Measurements from ENCODE around the gene NPB. TPM values are rescaled to one million over a fixed set of nuclear protein-coding genes. Genes with fewer than 3 reads are reported as not detected.

NPB gene
- total RNA-seq, 2 experiments from 2014 or later: 0.20 TPM; not detected in 1

DNA sequence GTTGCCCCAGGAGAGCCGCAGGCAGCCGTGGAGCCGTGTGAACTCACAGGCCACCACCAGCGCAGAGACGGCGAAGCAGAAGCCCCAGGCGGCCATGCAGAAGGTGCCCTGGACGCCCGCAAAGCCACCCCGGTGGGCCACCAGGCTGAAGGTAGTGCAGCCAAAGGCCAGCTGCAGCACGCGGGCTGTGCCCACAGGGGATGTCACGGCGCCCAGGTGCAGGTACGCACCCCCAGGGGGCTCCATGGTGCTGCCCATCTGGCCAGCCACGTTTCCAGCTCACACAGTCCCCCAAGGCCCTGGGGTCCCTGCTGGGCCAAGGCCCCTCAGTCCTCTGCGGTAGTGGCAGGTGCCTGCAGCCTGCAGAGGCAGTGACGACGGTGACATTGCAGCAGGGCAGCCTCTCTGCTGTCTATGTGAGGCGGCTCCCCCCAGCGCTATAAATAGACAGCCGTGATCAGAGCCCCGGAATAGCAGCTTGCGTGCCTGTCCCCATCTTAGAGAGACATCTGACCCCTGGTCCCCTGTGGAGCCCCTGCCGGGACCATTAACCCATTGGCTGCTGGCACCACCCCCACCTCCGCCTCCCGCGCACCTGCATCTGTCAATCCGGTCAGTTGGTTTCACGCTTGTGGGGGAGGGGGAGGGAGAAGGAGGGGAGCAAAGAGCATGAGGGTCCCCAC is 39.6 kb downstream of the NPB start:
- TF ChIP-seq, protein P1, sequence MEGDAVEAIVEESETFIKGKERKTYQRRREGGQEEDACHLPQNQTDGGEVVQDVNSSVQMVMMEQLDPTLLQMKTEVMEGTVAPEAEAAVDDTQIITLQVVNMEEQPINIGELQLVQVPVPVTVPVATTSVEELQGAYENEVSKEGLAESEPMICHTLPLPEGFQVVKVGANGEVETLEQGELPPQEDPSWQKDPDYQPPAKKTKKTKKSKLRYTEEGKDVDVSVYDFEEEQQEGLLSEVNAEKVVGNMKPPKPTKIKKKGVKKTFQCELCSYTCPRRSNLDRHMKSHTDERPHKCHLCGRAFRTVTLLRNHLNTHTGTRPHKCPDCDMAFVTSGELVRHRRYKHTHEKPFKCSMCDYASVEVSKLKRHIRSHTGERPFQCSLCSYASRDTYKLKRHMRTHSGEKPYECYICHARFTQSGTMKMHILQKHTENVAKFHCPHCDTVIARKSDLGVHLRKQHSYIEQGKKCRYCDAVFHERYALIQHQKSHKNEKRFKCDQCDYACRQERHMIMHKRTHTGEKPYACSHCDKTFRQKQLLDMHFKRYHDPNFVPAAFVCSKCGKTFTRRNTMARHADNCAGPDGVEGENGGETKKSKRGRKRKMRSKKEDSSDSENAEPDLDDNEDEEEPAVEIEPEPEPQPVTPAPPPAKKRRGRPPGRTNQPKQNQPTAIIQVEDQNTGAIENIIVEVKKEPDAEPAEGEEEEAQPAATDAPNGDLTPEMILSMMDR (IDR thresholded peaks at IDR 0.05): no peak
- H3K9me3 ChIP-seq (ENCODE audit: control insufficient read depth in 1 of 2, insufficient read depth in 1 of 2, low read length in 2 of 2): peaks cover 0 to 11% of the 10 kb centered on the region in 2 experiments
- H3K27ac ChIP-seq (ENCODE audit: low read depth in 1 of 2, low read length in 2 of 2): no peak overlapping the region
- H3K4me1 Mint-ChIP-seq (ENCODE audit: low read depth): no peaks in the 10 kb centered on the region
- intact Hi-C loops (cut with DNase I, micrococcal nuclease): no loop called here
- H3K27me3 Mint-ChIP-seq: peaks cover 6% of the 10 kb centered on the region
- ChIA-PET POLR2A (no interaction called here), CTCF (interaction anchor here (1.9 kb wide), 1 partner anchor 18 kb away, joined by 4 read pairs; no protein-coding TSS in a partner anchor)
- H3K9me3 Mint-ChIP-seq: no peaks in the 10 kb centered on the region
- peaks cover 12% of the 10 kb centered on the region for H3K4me1 ChIP-seq (ENCODE audit: insufficient read depth, low read length)
- no peak overlapping the region for H3K4me3 Mint-ChIP-seq
- no peaks in the 10 kb centered on the region for H3K36me3 Mint-ChIP-seq (ENCODE audit: low read depth)
- no peak overlapping the region for H3K4me3 ChIP-seq (ENCODE audit: low read length)
- ATAC-seq (ENCODE audit: poor library complexity): no peak
- no peaks in the 10 kb centered on the region for H3K36me3 ChIP-seq (ENCODE audit: insufficient read depth, low read length)
- DNase-seq: no peak
- H3K27me3 ChIP-seq (ENCODE audit: control insufficient read depth in 1 of 2, insufficient read depth in 2 of 2, low read length in 2 of 2): peaks cover 0 to 9% of the 10 kb centered on the region in 2 experiments
- H3K27ac Mint-ChIP-seq: no peak overlapping the region

- Mint-ChIP-seq H3K27me3 (peaks cover 6% of the 10 kb centered on the region), H3K36me3 (ENCODE audit: low read depth) (no peaks in the 10 kb centered on the region), H3K27ac (no peak overlapping the region), H3K4me3 (no peak overlapping the region), H3K4me1 (ENCODE audit: low read depth) (no peaks in the 10 kb centered on the region), H3K9me3 (no peaks in the 10 kb centered on the region)
- TF ChIP-seq, protein P1 (IDR thresholded peaks at IDR 0.05): no peak
- no peak overlapping the region for H3K27ac ChIP-seq (ENCODE audit: low read depth in 1 of 2, low read length in 2 of 2)
- peaks cover 0 to 9% of the 10 kb centered on the region in 2 experiments for H3K27me3 ChIP-seq (ENCODE audit: control insufficient read depth in 1 of 2, insufficient read depth in 2 of 2, low read length in 2 of 2)
- H3K4me3 ChIP-seq (ENCODE audit: low read length): no peak overlapping the region
- ATAC-seq (ENCODE audit: poor library complexity) (no peak), DNase-seq (no peak)
- peaks cover 8% of the 10 kb centered on the region for H3K4me1 ChIP-seq (ENCODE audit: insufficient read depth, low read length)
- CTCF ChIA-PET: no interaction called here
- no peaks in the 10 kb centered on the region for H3K36me3 ChIP-seq (ENCODE audit: insufficient read depth, low read length)
- POLR2A ChIA-PET: no interaction called here
- H3K9me3 ChIP-seq (ENCODE audit: control insufficient read depth in 1 of 2, insufficient read depth in 1 of 2, low read length in 2 of 2): peaks cover 0 to 11% of the 10 kb centered on the region in 2 experiments
- intact Hi-C loops (cut with DNase I, micrococcal nuclease): no loop called here
These were observed 40.1 kb downstream of the NPB start for GRCh38 chr17:81942167-81942553.

GRCh38 chr17:81944858-81945257 is 42.8 kb downstream of the NPB start:
- H3K4me3 Mint-ChIP-seq: no peak overlapping the region
- H3K9me3 Mint-ChIP-seq: no peaks in the 10 kb centered on the region
- no peaks in the 10 kb centered on the region for H3K4me1 ChIP-seq (ENCODE audit: insufficient read depth, low read length)
- H3K27me3 ChIP-seq (ENCODE audit: control insufficient read depth in 1 of 2, insufficient read depth in 2 of 2, low read length in 2 of 2): peaks cover 0 to 7% of the 10 kb centered on the region in 2 experiments
- no peaks in the 10 kb centered on the region for H3K4me1 Mint-ChIP-seq (ENCODE audit: low read depth)
- H3K27ac ChIP-seq (ENCODE audit: low read depth in 1 of 2, low read length in 2 of 2): no peak overlapping the region
- H3K36me3 Mint-ChIP-seq (ENCODE audit: low read depth): no peaks in the 10 kb centered on the region
- intact Hi-C loops (cut with DNase I, micrococcal nuclease): no loop called here
- H3K27me3 Mint-ChIP-seq: peaks cover 6% of the 10 kb centered on the region
- no peaks in the 10 kb centered on the region for H3K36me3 ChIP-seq (ENCODE audit: insufficient read depth, low read length)
- no peak overlapping the region for H3K4me3 ChIP-seq (ENCODE audit: low read length)
- DNase-seq (no peak), ATAC-seq (ENCODE audit: poor library complexity) (no peak)
- peaks cover 0 to 11% of the 10 kb centered on the region in 2 experiments for H3K9me3 ChIP-seq (ENCODE audit: control insufficient read depth in 1 of 2, insufficient read depth in 1 of 2, low read length in 2 of 2)
- no peak overlapping the region for H3K27ac Mint-ChIP-seq
- POLR2A ChIA-PET: interaction anchor here (0.7 kb wide), 1 partner anchor 17 kb away, joined by 3 read pairs; no protein-coding TSS in a partner anchor
- CTCF ChIA-PET: interaction anchor here (0.7 kb wide), 1 partner anchor 153 kb away, joined by 3 read pairs; no protein-coding TSS in a partner anchor
- TF ChIP-seq, protein P1 (IDR thresholded peaks at IDR 0.05): no peak
